Liver (tissue), 9 donors: ENCODE measurements around the gene TSPAN32. TPM values are rescaled to one million over a fixed set of nuclear protein-coding genes. Genes with fewer than 3 reads are reported as not detected.

Experiments
- DNase-seq: peaks from one replicate; pipeline ENCODE4 v3.0.0-alpha.2; 2017; ENCODE audit warnings: low spot score
- H3K27ac ChIP-seq, 2 donors: one replicate each; pipeline ENCODE4 v1.7.0; 2013; ENCODE audit warnings: inconsistent platforms in 2 of 2, low read length in 2 of 2, control low read depth in 1 of 2, low read depth in 1 of 2, mild to moderate bottlenecking in 1 of 2
- H3K27me3 ChIP-seq, 4 donors: one replicate each; pipeline versions ENCODE4 v1.6.1 to v1.7.0; 2013; ENCODE audit warnings: low read length in 3 of 4, inconsistent platforms in 1 of 4, mild to moderate bottlenecking in 1 of 4, moderate library complexity in 1 of 4; ENCODE audit not compliant: control insufficient read depth in 4 of 4, insufficient read depth in 4 of 4
- H3K36me3 ChIP-seq, 4 donors: one replicate each; pipeline versions ENCODE4 v1.6.1 to v1.7.0; 2013; ENCODE audit warnings: low read length in 3 of 4, mild to moderate bottlenecking in 3 of 4, low read depth in 1 of 4, moderate library complexity in 1 of 4; ENCODE audit not compliant: control insufficient read depth in 4 of 4, insufficient read depth in 3 of 4
- H3K4me1 ChIP-seq, 4 donors: one replicate each; pipeline versions ENCODE4 v1.6.1 to v1.7.0; 2013; ENCODE audit warnings: low read length in 3 of 4, mild to moderate bottlenecking in 3 of 4, moderate library complexity in 1 of 4; ENCODE audit not compliant: control insufficient read depth in 4 of 4, insufficient read depth in 4 of 4
- H3K4me3 ChIP-seq, 3 donors: one replicate each; pipeline versions ENCODE4 v1.6.1 to v1.7.0; 2013; ENCODE audit warnings: low read length in 3 of 3, control low read depth in 1 of 3, low read depth in 1 of 3, mild to moderate bottlenecking in 1 of 3
- H3K9ac ChIP-seq, 2 donors: one replicate each; pipeline ENCODE4 v1.7.0; 2013; ENCODE audit warnings: low read length in 2 of 2, mild to moderate bottlenecking in 2 of 2, moderate library complexity in 2 of 2, control low read depth in 1 of 2, low read depth in 1 of 2
- H3K9me3 ChIP-seq, 4 donors: one replicate each; pipeline versions ENCODE4 v1.6.1 to v1.7.0; 2013; ENCODE audit warnings: low read length in 3 of 4; ENCODE audit not compliant: control insufficient read depth in 4 of 4
- EGR1 ChIP-seq, 2 donors: IDR thresholded peaks; 2 replicates each; pipeline ENCODE4 v1.6.1; 2016 to 2018; ENCODE audit warnings: antibody characterized with exemption in 2 of 2, low read depth in 2 of 2
- FOXA2 ChIP-seq: IDR thresholded peaks from 2 replicates; pipeline ENCODE4 v1.6.1; 2016; ENCODE audit warnings: antibody characterized with exemption
- HNF4G ChIP-seq: IDR thresholded peaks from 2 replicates; pipeline ENCODE4 v1.6.1; 2016; ENCODE audit warnings: antibody characterized with exemption
- NR2F2 ChIP-seq: IDR thresholded peaks from 2 replicates; pipeline ENCODE4 v1.6.1; 2016; ENCODE audit warnings: antibody characterized with exemption
- RAD21 ChIP-seq, 2 donors: IDR thresholded peaks; 2 replicates each; pipeline ENCODE4 v1.6.1; 2016; ENCODE audit warnings: antibody characterized with exemption in 2 of 2, mild to moderate bottlenecking in 2 of 2
- RXRA ChIP-seq, 2 donors: IDR thresholded peaks; 2 replicates each; pipeline ENCODE4 v1.6.1; 2017 to 2018; ENCODE audit warnings: antibody characterized with exemption in 2 of 2, mild to moderate bottlenecking in 1 of 2
- WGBS: extraction: QIAGEN DNeasy Blood & Tissue Kit; methylation state at CpG from one replicate; pipeline ENCODE4 v1.1.7; 2013; 5-methylcytosine and 5-hydroxymethylcytosine counted together
- polyA plus RNA-seq, 2 donors: library from polyadenylated mRNA; stranded (reverse) in 1 of 2; unstranded in 1 of 2; fragments of 200-250 nt in 1 of 2; fragments of >200 nt in 1 of 2; fragmentation: Nextera tagmentation in 1 of 2; extraction: Ambion mirVana in 1 of 2; gene quantifications; one replicate each; pipeline versions ENCODE4 v1.2.1 to v1.2.3, GENCODE V29; 2013 to 2015
- total RNA-seq, 2 donors: library from RNA; depleted of rRNA; stranded (reverse); fragments of >200 nt; gene quantifications; one replicate each; pipeline ENCODE4 v1.2.3, GENCODE V29; 2014
- TF ChIP-seq, protein P1 (sequence below): IDR thresholded peaks from 2 replicates; pipeline ENCODE4 v1.6.1; 2016; ENCODE audit warnings: antibody characterized with exemption
- TF ChIP-seq, protein P2 (sequence below): IDR thresholded peaks from 2 replicates; pipeline ENCODE4 v1.6.1; 2016; ENCODE audit warnings: antibody characterized with exemption, mild to moderate bottlenecking
- TF ChIP-seq, protein P3 (sequence below): IDR thresholded peaks from 2 replicates; pipeline ENCODE4 v1.6.1; 2016; ENCODE audit warnings: antibody characterized with exemption
- donor health status: healthy.
- donor health status: healthy.
- donor health status: healthy.
- donor health status: healthy.
- donor health status: healthy.

TSPAN32 gene
- total and polyA plus RNA-seq, 4 donors: 0.25 to 71.4 (median 0.45) TPM

DNA sequence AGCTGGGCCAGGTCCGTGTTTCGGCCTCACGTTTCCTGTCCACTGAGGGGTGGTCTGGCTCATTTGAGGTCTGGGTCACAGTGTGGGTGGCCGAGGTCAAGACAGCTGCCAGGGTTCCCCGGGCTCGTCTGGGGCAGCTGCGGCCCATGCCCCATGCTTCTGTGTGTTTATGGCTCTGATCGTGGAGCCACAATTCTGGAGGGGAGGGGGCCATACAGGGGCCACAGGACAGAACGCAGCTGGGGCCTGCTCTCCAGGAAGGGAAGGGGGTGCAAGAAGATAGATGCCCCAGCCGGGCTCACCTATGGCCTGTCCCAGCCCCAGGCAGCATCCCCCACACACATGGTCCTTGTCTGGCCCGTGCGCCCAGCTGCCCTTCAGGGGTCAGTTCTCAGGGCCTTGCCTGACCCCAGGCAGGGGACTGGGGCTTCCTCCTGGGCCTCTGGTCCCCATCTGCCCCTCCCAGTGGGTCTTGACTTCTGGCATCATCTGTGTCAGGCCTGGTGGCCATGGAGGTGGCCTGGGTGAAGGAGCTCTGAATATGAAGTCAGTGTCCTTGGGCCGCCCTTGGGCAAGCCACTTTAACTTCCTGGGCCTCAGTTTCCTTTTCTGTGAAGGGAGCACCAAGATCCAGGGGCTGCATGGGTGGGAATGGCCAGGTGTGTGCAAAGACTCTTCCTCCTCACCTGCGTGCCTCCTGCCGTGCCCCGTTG lies 8.4 kb downstream of the TSPAN32 start (continued):
- TF ChIP-seq, protein P1, sequence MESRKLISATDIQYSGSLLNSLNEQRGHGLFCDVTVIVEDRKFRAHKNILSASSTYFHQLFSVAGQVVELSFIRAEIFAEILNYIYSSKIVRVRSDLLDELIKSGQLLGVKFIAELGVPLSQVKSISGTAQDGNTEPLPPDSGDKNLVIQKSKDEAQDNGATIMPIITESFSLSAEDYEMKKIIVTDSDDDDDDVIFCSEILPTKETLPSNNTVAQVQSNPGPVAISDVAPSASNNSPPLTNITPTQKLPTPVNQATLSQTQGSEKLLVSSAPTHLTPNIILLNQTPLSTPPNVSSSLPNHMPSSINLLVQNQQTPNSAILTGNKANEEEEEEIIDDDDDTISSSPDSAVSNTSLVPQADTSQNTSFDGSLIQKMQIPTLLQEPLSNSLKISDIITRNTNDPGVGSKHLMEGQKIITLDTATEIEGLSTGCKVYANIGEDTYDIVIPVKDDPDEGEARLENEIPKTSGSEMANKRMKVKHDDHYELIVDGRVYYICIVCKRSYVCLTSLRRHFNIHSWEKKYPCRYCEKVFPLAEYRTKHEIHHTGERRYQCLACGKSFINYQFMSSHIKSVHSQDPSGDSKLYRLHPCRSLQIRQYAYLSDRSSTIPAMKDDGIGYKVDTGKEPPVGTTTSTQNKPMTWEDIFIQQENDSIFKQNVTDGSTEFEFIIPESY: no peak

DNA sequence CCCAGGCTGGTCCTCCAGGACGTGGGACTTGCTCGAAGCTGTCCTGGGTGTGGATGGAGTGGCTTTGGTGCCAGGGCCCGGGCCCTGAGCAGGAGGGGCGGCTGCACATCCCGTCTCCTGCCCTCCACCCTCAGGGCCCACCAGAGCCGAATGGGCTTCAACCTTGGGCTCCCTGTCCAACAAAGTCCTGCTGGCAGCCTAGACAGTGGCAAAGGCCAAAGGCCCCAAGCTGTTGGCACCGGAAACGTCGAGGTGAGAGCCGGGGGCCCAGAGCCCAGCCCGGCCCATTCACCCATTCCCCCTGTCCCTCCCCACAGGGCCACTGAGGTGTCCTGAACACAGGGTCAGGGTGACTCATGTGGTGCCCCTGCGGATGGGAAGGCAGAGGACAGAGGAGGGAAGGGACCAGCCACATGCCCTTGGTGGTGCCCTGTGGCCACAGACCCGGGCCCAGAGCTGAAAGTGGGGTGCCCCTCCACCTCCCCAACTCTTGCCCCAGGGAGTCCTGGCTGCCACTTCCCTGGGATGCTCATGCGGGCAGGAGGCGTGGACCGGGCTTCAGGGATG lies 9.1 kb downstream of the TSPAN32 start:
- Histone ChIP-seq H3K27me3 (no peaks in the 10 kb centered on the region), H3K9me3 (no peaks in the 10 kb centered on the region), H3K36me3 (no peaks in the 10 kb centered on the region), H3K9ac (no peak overlapping the region), H3K4me1 (peaks cover 3 to 20% (median 10%) of the 10 kb centered on the region in 4 donors), H3K4me3 (no peak overlapping the region), H3K27ac (no peak overlapping the region)
- no peak for DNase-seq
- WGBS: 81% methylated on average over 16 of the region's 16 CpGs
- TF ChIP-seq, protein P2, sequence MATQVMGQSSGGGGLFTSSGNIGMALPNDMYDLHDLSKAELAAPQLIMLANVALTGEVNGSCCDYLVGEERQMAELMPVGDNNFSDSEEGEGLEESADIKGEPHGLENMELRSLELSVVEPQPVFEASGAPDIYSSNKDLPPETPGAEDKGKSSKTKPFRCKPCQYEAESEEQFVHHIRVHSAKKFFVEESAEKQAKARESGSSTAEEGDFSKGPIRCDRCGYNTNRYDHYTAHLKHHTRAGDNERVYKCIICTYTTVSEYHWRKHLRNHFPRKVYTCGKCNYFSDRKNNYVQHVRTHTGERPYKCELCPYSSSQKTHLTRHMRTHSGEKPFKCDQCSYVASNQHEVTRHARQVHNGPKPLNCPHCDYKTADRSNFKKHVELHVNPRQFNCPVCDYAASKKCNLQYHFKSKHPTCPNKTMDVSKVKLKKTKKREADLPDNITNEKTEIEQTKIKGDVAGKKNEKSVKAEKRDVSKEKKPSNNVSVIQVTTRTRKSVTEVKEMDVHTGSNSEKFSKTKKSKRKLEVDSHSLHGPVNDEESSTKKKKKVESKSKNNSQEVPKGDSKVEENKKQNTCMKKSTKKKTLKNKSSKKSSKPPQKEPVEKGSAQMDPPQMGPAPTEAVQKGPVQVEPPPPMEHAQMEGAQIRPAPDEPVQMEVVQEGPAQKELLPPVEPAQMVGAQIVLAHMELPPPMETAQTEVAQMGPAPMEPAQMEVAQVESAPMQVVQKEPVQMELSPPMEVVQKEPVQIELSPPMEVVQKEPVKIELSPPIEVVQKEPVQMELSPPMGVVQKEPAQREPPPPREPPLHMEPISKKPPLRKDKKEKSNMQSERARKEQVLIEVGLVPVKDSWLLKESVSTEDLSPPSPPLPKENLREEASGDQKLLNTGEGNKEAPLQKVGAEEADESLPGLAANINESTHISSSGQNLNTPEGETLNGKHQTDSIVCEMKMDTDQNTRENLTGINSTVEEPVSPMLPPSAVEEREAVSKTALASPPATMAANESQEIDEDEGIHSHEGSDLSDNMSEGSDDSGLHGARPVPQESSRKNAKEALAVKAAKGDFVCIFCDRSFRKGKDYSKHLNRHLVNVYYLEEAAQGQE: no peak
- TF ChIP-seq, protein P3, sequence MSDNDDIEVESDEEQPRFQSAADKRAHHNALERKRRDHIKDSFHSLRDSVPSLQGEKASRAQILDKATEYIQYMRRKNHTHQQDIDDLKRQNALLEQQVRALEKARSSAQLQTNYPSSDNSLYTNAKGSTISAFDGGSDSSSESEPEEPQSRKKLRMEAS: no peak
- TF ChIP-seq NR2F2: no peak
- TF ChIP-seq HNF4G: no peak
- no peak for TF ChIP-seq RXRA (IDR thresholded peaks at IDR 0.05)
- no peak for TF ChIP-seq FOXA2
- no peak for TF ChIP-seq RAD21 (IDR thresholded peaks at IDR 0.05)
- TF ChIP-seq, protein P1: no peak
- no peak for TF ChIP-seq EGR1 (IDR thresholded peaks at IDR 0.05; ENCODE audit: low read depth in 2 of 2)
